IPS-20b (cell line): Measurements from ENCODE around the gene BTG1.

Experiments used
- H3K27ac ChIP-seq: one replicate; pipeline ENCODE4 v1.5.1; 2013; ENCODE audit warnings: low read length
- H3K27me3 ChIP-seq: 2 replicates; pipeline ENCODE4 v1.6.1; 2013; ENCODE audit warnings: mild to moderate bottlenecking, low read length, inconsistent platforms; ENCODE audit not compliant: insufficient read depth
- H3K36me3 ChIP-seq: 2 replicates; pipeline ENCODE4 v1.6.1; 2013; ENCODE audit warnings: low read depth, mild to moderate bottlenecking, inconsistent platforms, low read length, moderate library complexity; ENCODE audit not compliant: insufficient read depth
- H3K4me1 ChIP-seq: 2 replicates; pipeline ENCODE4 v1.6.1; 2013; ENCODE audit warnings: mild to moderate bottlenecking, control low read depth, inconsistent platforms, low read length, moderate library complexity; ENCODE audit not compliant: insufficient read depth
- H3K4me3 ChIP-seq: 2 replicates; pipeline ENCODE4 v1.5.1; 2013; ENCODE audit warnings: mild to moderate bottlenecking, low read length, inconsistent platforms
- H3K9ac ChIP-seq: 2 replicates; pipeline ENCODE4 v1.6.1; 2013; ENCODE audit warnings: low read depth, mild to moderate bottlenecking, inconsistent platforms, low read length, moderate library complexity
- H3K9me3 ChIP-seq: 2 replicates; pipeline ENCODE4 v1.6.1; 2013; ENCODE audit warnings: mild to moderate bottlenecking, low read depth, low read length, inconsistent platforms; ENCODE audit not compliant: insufficient read depth

The BTG1 gene

DNA sequence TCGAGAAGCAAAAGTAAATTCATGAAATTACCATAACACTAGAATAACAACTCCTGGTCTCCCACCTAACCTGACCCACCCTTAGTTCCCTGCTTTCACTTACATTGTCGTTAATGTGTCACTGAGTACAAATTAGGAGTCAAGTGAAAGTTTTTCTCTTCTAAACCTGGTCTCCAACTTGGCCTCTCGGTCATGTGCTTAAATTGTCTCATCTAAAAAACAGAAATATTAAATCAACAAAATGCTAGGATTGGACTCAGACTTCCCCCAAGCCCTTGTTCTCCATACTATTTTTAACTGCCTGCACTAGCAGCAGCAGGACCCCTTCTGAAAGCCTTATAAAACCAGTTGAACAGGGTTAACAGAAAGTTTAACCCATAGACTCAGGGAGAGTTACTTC is 1.8 kb upstream of the BTG1 start:
- Histone ChIP-seq H3K9ac (peak overlapping the region; percentile 84; the same call in 1 of the 2 replicates), H3K4me3 (peak overlapping the region; percentile 75), H3K27ac (peak overlapping the region; percentile 3), H3K27me3 (no peaks in the 10 kb centered on the region), H3K36me3 (peaks cover 18% of the 10 kb centered on the region), H3K9me3 (no peaks in the 10 kb centered on the region), H3K4me1 (peaks cover 26% of the 10 kb centered on the region; the same call in 1 of the 2 replicates)

DNA sequence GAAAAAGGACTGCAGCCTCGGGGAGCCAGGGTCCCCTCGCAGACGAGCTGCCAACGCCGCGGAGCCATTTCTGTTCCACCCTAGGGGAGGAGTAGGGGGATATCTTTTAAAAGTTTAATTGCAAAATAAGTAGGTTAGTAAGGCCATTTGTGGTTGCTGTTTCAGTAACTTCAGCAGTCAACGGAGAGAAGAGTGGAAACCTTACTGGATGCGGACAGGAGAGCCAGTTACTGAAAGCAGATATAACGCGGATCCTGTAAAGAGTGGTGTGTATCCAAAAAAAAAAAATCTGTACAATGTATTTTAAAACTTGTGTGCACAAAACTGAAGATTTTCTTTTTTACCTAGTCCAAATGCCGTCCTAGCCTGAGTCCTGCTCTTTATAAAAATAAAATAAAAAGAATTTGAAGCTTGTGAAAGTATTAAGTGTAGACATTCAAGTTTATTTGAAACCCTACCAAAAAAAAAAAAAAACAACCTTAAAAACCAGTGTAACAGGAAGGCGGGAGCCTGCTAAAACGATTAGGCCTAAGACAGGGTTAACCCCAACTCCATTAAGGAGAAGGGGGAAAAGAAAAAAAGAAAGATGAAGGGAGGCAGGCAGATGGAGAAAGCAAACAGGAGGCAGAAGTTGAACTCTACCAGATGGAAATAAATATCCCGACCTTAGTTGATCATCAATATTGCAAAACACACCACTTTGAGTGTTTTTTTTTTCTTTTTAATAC is 1.0 kb upstream of the BTG1 start:
- Histone ChIP-seq H3K4me1 (peaks cover 27% of the 10 kb centered on the region; the same call in 1 of the 2 replicates), H3K4me3 (peak overlapping the region; percentile 75), H3K9ac (peak overlapping the region; percentile 84; the same call in 1 of the 2 replicates), H3K27me3 (no peaks in the 10 kb centered on the region), H3K9me3 (no peaks in the 10 kb centered on the region), H3K27ac (peak overlapping the region; percentile 54), H3K36me3 (peaks cover 27% of the 10 kb centered on the region)

DNA sequence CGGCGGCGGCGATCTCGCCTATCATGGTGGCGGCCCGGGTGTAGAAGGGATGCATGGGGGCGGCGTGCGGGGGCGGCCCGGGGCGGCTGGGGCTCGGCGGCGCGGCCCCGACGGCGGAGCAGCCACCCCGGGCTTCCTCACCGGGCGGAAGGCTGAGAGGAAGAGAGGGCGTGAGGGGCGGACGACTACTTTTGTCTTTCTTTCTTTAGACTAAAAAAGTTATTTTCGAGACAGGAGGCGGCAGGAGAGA is 240 bp downstream of the BTG1 start:
- peak overlapping the region; percentile 58 for H3K27ac ChIP-seq
- H3K4me3 ChIP-seq, result peak overlapping the region; percentile 95; the same call in 1 of the 2 replicates
- H3K27me3 ChIP-seq, result no peaks in the 10 kb centered on the region
- peaks cover 36% of the 10 kb centered on the region; the same call in 1 of the 2 replicates for H3K4me1 ChIP-seq
- H3K9me3 ChIP-seq, result no peaks in the 10 kb centered on the region
- peaks cover 39% of the 10 kb centered on the region for H3K36me3 ChIP-seq
- H3K9ac ChIP-seq, result peak overlapping the region; percentile 93

DNA sequence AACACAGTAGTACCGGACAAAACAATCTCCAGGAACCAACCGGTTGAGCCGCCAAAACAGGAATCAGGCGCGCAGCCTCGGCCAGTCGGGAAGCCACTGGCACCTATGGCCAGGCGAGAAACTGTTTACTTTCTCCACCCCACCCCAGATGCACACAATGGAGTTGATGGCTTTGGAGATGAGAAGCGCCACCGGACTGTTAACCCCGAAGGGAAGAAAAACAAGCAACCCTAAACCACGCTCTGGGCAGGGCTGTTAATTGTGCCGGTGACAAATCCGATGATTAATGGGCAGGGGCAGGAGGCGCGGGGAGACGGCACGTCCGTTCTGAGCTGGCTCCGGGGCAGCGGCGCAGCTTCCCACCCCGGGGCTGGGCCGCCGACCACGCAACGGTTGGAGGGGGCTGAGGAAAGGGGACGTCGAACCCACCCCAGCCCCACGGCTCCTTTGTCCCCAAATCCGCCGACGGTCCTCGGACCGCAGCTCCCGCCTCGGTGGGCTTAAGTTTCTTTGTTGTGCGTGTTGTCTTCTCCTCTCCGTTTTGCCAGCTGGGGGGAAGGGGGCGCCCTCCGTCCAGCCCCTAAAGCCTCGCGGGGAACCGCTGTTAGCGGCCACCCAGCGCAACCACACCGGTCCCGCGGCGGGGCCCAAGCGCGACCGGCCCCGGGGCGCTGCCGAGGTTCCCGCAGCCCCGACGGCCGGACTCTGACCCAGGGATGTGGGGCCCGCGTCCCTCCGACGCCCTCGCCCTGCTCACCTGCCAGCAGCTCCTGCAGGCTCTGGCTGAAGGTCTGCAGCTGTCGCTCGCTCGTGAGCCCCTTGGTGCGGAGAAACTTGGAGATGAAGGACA is 790 bp downstream of the BTG1 start:
- H3K9ac ChIP-seq, result peak overlapping the region; percentile 93
- peak overlapping the region; percentile 95 for H3K4me3 ChIP-seq
- H3K9me3 ChIP-seq, result no peaks in the 10 kb centered on the region
- H3K4me1 ChIP-seq, result peaks cover 37% of the 10 kb centered on the region; the same call in 1 of the 2 replicates
- H3K27ac ChIP-seq, result peak overlapping the region; percentile 64
- peaks cover 45% of the 10 kb centered on the region for H3K36me3 ChIP-seq
- no peaks in the 10 kb centered on the region for H3K27me3 ChIP-seq

DNA sequence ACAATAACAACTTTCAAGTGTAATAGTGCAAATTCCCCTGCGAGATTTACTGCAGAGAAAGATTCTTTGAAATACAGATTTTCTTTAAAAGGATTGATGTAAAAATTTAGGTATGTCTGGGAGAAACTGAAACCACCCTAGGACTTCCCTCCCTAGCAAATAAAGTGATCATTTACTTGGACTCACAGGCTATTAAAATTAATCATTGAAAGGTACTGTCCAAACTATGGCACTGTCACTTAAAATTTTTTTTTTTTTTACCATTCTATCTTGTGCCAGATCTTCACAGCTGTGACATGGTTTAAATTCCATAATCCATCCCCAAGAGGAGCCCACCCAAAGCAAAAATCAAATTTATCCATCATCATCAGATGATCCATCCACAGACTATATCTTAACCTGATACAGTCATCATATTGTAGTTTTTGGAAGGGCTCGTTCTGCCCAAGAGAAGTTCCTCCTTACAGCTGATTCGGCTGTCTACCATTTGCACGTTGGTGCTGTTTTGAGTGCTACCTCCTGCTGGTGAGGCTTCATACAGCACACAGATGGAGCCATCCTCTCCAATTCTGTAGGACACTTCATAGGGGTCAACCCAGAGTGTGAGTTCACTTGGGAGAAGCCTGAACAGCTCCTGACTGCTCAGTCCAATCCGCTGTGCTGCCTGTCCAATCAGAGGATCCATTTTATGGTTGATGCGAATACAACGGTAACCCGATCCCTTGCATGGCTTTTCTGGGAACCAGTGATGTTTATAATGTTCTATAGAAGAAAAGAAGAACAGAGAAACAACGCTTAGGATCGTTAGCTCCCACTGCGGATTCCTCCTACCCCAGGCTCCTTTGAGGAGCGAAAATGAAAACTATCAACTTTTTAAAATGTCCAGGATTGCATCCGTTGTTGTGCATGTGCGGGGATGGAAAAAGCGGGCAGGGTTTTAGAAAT is 1.7 kb downstream of the BTG1 start:
- no peaks in the 10 kb centered on the region for H3K9me3 ChIP-seq
- H3K27ac ChIP-seq, result peak overlapping the region; percentile 64
- peaks cover 46% of the 10 kb centered on the region; the same call in 1 of the 2 replicates for H3K4me1 ChIP-seq
- peaks cover 51% of the 10 kb centered on the region for H3K36me3 ChIP-seq
- no peaks in the 10 kb centered on the region for H3K27me3 ChIP-seq
- H3K9ac ChIP-seq, result peak overlapping the region; percentile 93
- H3K4me3 ChIP-seq, result peak overlapping the region; percentile 95

DNA sequence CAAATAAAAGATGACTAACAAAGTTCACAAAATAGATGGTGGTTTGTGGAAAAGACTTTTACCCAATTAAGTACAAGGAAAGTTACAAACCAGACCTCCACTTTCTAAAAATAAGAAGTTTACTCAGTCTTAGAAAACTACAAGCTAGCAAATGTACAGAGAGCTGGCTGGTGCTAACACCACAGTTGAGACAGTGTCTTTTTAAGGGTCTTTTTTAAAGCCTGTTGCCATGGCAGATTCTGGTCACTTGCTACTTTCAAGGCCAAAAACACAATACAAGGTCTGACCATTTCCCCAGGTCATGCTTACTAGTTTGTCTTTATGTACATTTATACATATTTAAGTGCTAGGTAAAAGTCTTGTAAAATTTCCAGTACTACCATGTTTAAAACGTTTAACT is 2.4 kb downstream of the BTG1 start:
- no peaks in the 10 kb centered on the region for H3K27me3 ChIP-seq
- no peak overlapping the region for H3K27ac ChIP-seq
- H3K36me3 ChIP-seq, result peaks cover 51% of the 10 kb centered on the region
- peaks cover 53% of the 10 kb centered on the region; the same call in 1 of the 2 replicates for H3K4me1 ChIP-seq
- no peaks in the 10 kb centered on the region for H3K9me3 ChIP-seq
- peak overlapping the region; percentile 95 for H3K4me3 ChIP-seq
- H3K9ac ChIP-seq, result peak overlapping the region; percentile 93; the same call in 1 of the 2 replicates

DNA sequence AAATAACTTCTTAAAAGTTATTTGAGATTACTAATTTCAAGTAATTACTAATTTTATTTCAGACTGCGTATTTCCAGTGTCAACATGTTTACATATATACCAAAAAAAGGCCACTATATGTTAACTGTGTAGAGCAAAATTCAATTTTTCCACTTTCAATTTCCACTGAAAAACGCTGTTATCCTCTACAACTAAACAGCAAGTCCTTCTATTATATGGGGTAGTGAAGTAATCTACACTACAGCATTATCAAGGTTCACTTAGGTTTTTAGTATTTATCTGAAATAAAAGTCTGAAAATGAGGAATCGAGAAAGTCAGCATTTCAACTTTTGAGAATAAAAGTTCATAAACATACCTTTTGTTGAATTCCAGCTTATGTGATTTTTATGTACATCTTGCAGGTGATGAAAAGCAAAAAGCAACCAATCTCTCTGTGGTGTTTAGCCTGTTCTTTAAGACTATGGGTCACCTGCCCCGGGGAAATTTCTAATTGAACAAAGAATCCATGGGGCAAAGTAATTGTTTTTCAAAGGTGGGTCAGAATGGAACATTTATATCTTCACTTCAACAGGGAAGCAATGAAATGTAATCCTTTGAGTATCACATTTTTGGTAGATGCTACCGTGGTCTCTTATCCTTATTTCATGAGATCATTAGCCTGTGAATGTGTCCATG is 3.3 kb downstream of the BTG1 start:
- Histone ChIP-seq H3K9ac (peak overlapping the region; percentile 28; the same call in 1 of the 2 replicates), H3K4me3 (peak overlapping the region; percentile 95), H3K27me3 (no peaks in the 10 kb centered on the region), H3K9me3 (no peaks in the 10 kb centered on the region), H3K4me1 (peaks cover 55% of the 10 kb centered on the region; the same call in 1 of the 2 replicates), H3K36me3 (peaks cover 51% of the 10 kb centered on the region), H3K27ac (no peak overlapping the region)

DNA sequence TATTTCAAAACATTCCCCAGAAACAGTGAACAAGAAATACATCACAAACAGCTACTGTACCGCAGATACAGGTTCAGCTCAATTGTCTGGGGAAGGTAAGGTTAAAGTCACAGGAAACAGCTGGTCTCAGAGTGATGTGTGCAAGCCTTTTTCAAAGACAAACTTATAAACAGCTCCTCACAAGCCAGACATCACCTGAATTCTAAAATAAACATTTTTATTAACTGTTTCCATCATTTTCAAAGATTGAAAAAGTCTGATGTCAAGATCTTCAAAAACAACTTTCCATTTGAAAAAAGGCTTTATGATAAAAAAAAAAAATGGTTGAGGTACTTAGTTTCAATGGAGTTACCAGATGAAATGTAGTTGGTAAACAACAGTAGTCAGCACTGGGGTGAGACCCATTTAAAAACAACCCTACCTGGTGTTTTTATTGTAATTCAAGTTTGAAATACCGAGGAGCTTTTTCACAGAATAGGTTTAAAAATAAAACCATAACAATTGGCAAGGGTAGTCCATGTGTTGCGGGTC is 4.0 kb downstream of the BTG1 start:
- Histone ChIP-seq H3K36me3 (peaks cover 51% of the 10 kb centered on the region), H3K9me3 (no peaks in the 10 kb centered on the region), H3K9ac (peak overlapping the region; percentile 28), H3K27ac (no peak overlapping the region), H3K27me3 (no peaks in the 10 kb centered on the region), H3K4me1 (peaks cover 55% of the 10 kb centered on the region; the same call in 1 of the 2 replicates), H3K4me3 (peak overlapping the region; percentile 95)

DNA sequence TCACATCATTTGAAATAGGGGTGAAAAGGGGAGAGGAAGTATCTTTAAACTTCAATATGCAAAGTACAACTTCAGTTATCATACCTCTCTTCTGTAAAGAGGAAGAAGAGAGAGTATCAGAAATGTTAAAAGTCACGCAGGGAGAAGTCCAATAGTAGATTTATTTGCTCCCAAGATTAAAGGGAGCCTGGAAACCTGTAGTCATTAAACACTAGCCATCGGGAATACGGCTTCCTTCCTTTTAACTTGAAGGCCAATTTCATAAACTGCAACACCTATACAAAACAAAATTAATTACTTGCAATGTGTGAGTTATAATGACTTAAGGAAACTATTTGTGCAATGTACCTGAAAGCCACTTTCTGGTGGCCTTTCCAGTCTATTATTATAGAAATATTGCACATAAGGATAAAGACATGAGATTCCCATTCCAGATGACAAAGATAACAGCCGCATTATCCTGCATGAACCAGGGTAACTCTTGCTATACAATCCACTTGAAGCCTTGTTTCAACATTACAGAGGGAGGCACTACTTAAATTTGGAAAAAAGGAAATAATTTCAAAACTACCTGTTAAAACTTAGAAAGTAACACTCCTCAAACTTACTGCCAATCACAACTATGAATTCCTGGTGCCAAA is 4.6 kb downstream of the BTG1 start:
- Histone ChIP-seq H3K4me3 (peak overlapping the region; percentile 95), H3K9ac (peak overlapping the region; percentile 28), H3K36me3 (peaks cover 51% of the 10 kb centered on the region), H3K27ac (no peak overlapping the region), H3K9me3 (no peaks in the 10 kb centered on the region), H3K27me3 (no peaks in the 10 kb centered on the region), H3K4me1 (peaks cover 61% of the 10 kb centered on the region; the same call in 1 of the 2 replicates)

DNA sequence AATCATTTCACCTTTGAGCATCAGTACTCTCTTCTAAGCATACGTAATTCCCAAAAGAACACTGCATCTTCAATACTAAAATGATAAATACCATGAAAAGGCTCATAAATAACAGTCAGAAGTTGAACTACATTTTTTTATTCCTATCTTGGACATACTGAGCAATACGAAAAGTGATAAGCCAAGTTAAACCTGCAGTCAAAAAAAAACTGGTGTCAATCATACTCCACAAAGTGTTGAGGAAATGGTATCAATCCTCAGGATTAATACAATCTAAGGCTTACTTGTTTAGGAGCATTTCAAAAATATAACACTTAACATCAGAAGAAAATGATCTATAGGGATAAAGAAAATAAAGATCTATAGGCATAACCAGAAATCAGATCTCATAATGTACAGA is 5.5 kb downstream of the BTG1 start:
- peak overlapping the region; percentile 37; the same call in 1 of the 2 replicates for H3K9ac ChIP-seq
- H3K36me3 ChIP-seq, result peaks cover 51% of the 10 kb centered on the region
- H3K9me3 ChIP-seq, result no peaks in the 10 kb centered on the region
- H3K27me3 ChIP-seq, result no peaks in the 10 kb centered on the region
- peaks cover 63% of the 10 kb centered on the region; the same call in 1 of the 2 replicates for H3K4me1 ChIP-seq
- no peak overlapping the region for H3K27ac ChIP-seq
- peak overlapping the region; percentile 95 for H3K4me3 ChIP-seq
